ENCODE data around the gene PRDX3.

DNA sequence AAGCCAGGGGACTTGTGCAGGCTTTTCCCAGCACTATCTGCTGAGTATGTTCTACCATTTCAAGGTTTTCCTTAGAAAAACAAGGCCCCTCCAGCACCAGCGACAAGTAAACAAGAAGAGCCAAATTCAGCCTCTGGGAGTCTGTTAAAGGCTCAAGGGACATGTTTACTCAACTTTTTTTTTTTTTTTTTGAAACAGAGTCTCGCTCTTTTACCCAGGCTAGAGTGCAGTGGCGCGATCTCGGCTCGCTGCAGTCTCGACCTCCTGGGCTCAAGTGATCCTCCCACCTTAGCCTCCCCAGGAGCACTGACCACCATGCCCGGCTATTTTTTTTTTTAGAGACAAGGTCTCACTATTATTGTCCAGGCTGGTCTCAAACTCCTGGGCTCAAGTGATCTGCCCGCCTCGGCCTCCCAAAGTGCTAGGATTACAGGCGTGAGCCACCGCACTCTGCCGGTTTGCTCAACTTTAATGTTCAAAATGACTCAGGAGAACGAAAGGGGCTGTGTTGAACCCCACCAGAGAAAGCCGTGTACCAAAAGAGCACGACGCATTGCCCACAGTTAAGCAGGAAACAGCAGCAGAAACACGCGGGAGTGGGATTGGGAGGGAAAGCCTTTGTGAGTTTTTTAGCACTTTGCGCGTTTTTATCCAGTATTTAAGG, 772 bp downstream of the PRDX3 start:
- TF ChIP-seq, protein P1, sequence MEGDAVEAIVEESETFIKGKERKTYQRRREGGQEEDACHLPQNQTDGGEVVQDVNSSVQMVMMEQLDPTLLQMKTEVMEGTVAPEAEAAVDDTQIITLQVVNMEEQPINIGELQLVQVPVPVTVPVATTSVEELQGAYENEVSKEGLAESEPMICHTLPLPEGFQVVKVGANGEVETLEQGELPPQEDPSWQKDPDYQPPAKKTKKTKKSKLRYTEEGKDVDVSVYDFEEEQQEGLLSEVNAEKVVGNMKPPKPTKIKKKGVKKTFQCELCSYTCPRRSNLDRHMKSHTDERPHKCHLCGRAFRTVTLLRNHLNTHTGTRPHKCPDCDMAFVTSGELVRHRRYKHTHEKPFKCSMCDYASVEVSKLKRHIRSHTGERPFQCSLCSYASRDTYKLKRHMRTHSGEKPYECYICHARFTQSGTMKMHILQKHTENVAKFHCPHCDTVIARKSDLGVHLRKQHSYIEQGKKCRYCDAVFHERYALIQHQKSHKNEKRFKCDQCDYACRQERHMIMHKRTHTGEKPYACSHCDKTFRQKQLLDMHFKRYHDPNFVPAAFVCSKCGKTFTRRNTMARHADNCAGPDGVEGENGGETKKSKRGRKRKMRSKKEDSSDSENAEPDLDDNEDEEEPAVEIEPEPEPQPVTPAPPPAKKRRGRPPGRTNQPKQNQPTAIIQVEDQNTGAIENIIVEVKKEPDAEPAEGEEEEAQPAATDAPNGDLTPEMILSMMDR (optimal IDR thresholded peaks at IDR 0.05 in 1 of 3, IDR thresholded peaks at IDR 0.05 in 1 of 3, conservative IDR thresholded peaks at IDR 0.05 in 1 of 3; ENCODE audit: extremely low read depth in 1 of 3, insufficient read depth in 2 of 3, low read length in 3 of 3) = no peak
- no peak for TF ChIP-seq EZH2 (IDR thresholded peaks at IDR 0.05; ENCODE audit: low read length)
